SH-SY5Y (cell line): Measurements from ENCODE around the gene ATAD2B.

Source experiments
- GATA2 ChIP-seq: IDR thresholded peaks from 2 replicates; pipeline ENCODE4 v1.6.1; 2011; ENCODE audit warnings: mild to moderate bottlenecking, low read depth, low read length
- GATA3 ChIP-seq: IDR thresholded peaks from 2 replicates; pipeline ENCODE4 v1.6.1; 2011; ENCODE audit warnings: low read depth, mild to moderate bottlenecking, low read length, moderate library complexity

DNA sequence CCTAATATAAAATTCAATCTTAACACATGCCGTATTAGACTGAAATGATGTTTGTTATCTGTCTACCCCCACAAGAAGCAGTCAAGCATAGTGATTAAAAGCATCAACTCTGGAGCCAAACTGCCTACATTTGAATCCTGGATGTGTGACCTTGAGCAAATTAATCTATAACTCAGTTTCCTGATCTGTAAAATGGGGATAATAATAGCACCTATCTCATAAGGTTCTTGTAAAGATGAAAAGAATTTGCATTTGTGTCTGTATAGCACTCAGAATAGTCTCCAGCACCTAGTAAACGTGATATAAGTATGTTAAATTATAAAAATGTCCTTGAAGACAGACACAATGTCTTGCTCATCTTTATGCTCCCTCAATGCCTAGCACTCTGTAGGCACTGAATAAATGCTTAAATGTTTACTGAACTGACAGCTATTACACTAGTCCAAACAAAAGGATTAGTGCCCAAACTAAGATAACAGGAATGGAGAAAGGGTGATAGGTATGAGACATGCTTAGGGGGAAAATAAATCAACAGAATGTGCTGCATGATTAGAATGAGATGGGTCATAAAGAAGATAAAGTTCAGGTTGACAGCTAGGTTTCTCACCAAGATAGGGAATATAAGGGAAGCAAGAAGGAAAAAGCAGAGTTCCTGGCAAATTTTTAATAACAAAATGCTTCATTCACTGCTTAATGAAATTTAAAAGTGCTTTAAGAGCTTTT is 180.6 kb downstream of the ATAD2B start:
- TF ChIP-seq GATA2 (no peak), GATA3 (no peak)
